SKM-1 (cell line): ENCODE data around the gene NUAK1.

Experiments used
- DNase-seq: peaks from one replicate; lab custom pipeline; 2025; ENCODE audit not compliant: unreplicated experiment; lab: John Stamatoyannopoulos, UW

The NUAK1 gene

DNA sequence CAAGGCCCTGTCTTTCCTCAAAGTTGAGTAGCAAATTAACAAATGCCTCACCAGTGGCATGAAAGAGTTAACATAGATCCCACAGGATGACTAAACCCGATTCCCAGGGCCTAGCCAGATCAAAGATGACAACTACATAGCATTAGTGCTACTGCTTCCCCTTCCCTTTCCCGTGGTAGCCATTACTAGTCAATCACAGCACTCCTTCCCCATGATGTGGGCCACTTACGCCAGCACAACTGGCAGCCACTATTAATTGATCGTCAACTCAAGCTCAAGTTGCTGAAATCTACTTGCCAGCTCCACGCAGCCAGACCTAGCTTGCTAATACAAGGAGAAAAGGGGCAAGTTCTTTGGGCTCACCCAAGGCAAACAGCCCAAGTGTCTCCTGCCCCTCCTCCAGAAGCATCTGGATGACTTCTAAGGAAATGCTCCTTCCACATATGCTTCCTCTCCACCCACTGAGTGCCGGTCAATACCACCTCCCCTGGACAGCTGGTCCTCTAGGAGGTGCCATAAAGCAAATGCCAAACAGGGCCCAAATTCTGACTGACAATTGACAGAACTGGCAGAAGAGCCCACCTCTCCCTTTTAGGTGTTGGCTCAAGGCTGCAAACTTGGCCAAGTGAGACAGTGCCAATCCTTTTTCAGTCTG is 72.6 kb downstream of the NUAK1 start:
- DNase-seq: no peak

DNA sequence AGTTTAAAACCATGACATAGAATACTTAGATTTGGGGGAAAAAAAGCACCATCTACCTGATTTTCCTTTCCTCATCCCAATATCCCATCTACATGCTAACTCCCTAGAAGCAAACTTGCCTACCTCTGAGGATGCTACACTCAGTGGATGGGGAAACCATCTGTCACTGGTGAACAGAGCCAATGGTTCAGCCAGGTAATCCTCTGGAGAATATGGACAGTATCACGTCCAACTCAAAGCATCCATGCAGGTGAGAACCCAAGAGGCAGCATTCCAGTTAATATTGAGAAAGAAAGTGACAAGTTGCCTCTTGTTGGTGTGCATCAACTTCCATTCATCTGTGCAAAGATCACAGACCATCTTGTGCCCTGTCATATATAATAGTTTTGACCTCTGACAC is 73.2 kb downstream of the NUAK1 start:
- no peak for DNase-seq

DNA sequence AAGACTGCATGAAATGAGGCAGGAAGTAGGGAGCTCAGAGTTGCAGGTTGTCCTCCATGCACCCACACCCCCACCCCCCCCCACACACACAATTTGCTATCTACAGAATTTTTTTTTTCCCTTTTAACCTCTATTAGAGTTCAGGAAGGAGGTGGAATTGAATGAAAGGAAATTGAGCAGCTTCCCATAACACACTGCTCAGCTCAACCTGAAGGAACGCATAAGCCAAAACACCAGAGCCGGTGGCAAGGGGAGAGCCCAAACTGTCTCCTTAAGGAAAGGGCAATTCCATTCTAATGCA is 74.1 kb downstream of the NUAK1 start:
- no peak for DNase-seq

DNA sequence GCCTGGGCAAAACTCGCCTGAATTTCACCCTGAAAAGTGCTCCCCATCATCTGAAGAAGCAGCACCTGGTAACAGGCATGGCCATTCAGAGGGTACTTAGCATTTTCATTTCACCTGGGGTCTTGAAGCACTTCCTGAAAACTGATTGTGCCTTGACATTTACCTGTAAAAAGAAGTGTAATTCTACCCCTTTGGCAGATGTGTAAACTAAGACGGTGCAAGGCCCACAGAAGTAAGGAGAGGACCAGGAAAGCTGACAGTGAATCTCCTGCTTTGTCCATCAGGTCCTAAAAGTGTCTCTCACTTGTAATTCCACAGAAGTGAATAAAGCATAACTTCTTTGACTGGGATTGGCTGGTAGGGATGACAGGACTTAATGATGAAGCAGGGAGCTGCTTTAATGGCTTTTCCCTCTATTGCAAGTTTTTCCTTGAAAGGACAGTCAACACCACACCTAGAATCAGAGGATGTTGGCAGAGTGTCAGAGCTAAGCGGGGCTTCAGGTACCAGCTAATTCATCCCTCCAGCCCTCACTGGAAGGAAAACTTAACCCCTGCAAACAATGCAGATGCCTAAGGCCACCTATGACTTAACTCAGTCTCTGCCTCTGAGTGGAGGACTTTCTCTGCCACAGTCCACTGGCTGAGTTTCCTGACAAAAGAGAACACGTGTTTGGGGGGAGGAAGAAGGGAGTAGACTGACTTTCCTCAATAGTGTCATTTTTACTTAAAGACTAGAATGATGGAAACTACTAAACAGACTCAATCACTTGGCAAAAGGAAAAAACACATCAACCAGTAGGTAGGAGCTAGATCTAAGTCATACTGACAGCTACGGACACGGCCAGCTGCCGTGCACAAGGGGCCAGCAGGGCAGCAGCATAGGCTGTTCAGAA is 74.7 kb downstream of the NUAK1 start:
- no peak for DNase-seq

DNA sequence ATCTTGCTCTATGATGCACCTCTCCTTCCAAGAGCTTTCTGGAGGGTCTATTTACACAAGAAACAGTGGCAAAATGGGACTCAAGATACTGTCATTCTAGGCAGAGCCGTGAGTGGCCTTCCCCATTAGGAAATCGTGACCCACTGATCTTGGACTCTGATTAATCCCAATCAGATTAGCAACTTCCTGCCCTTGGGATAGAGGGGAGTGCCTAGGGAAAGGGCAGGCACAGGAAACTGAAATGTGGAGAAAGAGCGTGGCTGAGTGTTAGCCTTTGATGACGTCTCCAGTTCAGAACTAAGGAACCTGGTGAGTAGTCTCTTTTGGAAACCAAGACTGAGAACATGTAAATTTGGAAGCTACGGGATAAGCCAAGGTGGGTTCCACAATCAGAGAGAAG is 76.1 kb downstream of the NUAK1 start:
- DNase-seq: no peak

DNA sequence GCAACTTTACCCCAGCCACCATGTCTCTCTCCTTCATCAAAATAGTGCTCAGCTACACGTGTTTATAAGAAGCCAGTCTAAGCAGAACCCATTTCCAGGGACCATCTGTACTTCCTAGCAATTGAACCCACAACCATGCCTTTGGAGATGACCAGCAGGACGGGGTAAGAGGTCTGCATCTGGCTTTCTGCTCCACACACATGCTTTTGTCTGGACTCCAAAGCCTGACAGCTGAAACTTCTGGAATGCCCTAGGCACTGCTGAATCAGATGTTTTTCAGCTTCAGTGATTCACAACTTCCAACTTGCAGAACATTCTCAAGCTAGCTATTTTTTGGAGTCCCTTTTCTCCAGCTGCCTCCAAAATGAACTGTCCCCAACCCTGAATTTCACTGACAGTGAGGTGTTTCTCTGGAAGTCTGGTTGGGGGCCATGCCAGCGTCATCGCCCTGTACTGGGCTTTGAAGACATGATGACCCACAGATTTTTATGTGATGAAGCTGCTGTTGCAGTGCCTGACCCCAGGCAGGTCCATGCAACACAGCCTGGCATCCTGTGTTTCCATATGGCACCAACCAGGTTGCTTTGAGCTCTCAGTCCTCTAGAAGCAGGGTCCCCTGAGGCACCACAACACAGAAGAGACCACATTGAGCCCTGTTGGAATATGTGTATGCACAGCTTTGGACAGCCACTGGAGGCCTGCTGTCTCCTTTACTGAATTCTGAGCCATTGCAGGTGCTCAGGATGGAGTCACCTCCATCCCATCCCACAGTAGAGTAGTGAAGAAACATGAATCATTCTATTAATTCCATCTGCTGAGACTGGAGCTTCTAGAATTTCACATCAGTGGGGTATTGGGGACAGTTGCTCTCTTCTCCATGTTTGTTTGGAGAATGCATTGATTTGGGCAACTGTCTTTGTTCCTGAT is 80.2 kb downstream of the NUAK1 start:
- DNase-seq: no peak

DNA sequence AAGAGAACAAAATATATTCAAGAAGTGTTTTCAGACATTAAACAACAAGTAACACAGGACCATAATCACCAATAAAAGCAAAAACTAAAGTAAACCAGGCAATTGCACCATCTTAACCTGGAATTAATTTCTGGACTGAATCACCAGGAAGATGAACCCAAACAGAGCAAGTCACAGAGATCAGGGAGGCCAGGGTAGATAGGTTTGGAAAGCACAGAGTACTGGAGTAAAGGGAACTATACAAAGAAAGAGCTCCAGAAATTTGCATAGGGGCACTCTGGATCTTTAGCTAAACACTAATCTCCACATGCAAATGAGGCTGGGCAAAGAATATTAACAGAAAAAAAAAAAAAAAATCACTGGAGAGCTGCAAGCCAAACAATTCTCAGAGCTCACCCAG is 84.7 kb downstream of the NUAK1 start:
- DNase-seq: no peak

DNA sequence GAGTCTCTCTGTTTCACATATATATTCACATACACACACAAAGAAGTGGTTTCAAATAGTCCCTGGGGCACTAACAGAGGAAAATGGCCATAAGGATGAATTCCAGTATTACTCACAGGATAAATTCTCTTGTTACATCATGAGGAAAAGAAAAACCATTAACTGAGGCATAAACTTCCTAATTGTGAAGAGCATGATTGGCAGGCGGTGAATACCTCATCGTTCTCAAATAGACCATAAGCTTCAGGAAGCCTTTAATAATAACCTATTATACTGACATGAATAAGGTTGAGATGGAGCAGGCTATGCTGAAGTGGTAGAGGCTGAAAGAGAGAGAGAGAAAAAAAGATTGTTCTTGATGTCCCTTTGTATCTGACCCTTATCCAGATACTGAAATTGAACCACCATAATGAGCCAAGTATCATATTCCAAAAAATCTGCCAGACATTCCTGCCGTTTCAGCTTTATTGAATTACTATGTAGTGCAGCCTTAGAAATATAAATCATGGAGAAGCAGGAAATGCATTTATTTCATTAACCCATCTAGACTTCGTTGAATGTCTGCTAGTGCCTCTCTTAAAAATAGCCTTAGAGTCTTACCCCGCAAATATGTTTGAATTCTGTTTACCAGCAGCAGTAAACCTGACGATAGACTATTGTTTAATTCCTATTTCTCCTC is 86.8 kb downstream of the NUAK1 start:
- no peak for DNase-seq

DNA sequence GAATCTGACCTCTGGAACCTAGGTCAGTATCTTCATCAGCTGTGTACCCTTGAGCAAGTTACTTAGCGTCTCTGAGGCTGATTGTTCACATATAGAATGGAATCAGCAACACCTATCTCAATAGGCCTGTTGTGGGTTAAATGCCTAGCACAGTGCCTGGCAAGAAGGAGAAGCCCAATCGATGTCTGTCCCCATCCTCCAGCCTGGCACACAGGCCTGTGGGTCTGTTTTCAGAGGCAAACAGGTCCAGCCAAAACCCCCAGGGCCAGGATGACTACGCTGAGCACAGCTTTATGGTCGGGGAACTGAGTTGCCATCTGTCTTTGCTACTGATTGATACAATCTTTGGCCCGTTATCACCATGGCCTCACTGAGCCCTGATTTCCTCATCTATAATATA is 89.2 kb downstream of the NUAK1 start:
- no peak for DNase-seq

DNA sequence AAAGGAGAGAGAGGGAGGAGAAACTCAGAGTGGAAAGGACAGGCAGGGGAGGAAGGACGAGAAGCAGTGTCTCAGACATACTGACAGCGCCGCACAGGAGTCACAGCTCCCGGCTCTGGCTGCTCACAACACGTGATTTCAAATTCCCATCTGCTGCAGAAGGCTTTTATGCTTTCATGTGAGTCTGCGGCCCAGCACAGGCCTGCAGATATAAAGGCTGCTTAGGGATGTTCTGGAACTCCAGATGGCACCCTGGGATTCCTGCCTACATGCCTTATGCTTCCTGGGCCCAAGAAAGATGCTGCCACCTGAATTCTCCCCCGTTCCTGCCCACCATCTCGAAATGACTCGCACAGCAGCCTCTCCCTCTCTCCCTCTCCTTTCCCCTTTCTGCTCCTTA is 89.6 kb downstream of the NUAK1 start:
- no peak for DNase-seq

DNA sequence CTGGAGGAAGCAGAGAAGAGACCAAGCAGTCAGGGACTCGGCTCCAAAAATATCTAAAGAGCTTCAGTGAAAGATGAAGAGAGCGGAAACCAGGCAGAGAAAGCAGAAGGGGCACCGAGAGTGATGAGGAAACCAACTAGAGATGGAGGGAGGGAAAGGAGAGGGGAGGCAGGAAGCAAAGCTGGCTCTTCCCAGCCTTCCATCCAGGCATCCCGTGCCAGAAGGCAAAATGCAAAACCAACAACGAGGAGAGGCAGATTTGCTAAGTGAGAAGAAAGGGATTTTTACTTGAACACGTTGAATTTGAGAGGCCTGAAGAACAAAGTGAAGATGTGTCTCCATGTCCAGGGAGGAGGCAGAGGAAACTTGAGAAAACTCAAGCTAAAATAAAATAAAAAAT is 90.1 kb downstream of the NUAK1 start:
- DNase-seq: no peak

DNA sequence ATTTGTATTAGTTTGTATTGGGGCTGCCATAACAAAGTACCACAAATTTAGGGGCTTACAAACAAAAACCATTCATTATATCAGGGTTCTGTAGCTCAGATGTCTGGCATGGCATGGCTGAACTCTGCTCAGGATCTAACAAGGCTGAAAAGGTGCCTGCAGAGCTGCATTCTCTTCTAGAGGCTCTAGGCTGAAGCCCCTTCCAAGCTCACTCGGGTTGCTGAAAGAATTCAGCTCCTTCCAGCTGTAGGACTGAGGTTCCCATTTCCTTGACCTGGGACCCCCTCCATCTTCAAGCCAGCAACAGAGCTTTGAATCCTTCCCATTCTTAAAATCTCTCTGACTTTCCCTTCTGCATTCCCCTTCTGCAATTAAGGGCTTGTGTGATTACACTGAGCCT is 90.7 kb downstream of the NUAK1 start:
- DNase-seq: no peak

DNA sequence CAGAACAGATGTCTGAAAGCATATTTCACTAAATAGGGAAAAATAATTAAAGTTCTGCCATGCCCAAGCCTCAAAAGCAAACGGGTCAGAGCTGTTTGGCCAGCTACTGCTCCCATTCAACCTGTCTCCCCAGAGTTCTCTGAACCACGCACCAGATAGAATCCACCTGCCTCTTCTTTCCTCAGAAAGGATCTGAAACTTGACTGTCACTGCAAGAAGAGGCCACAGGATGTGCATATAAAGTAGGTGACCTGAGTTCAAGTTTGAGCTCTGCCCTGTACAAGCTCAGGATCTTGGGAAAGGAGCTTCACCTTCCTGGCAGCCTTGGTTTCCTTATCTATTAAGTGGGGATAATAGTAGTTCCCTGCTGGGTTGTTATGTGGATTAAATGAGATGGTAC is 91.8 kb downstream of the NUAK1 start:
- DNase-seq: no peak

DNA sequence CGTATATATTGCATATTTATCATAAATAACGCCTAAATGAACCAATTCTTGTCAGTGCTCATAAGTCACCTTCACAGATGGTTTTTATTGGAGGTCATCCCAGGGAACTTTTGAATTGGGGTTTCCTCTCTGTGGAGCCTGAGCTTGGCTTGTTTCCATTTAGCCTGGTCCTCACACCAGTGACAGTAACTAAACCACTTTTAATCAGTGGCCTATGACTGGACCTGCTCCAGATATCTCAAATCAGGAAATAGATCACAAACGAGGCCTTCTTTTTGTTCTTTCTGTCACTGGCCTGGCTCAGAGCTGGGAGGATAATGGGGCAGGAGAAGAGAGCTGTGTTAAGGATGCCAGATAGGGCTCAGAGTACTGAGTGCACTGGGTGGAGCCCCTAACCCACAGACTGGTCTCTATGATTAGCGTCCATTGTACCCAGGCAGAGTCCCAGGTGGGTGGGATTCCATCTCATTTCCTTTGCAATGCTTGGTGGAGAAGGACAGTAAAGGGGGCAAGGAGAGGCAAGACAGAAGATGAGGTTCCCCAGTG is 92.4 kb downstream of the NUAK1 start:
- DNase-seq: no peak

DNA sequence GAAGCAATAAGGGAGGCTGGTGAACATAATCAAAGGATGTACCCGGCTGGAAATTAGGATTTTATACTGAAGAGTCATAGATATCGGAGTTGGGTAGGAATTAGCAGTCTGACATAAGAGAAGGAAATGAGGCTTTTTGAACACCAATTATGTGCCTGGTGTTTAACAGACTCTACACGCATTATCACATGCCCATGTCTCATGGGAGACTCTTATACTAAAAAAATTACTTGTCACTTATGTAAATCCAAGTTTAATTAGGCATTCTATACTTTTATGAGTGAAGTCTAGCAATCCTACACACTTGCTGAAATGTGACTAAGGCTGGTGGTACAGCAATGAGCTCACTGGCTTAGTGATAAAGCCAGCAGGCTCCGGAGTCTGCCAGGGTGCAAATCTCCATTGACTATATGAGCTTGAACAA is 93.5 kb downstream of the NUAK1 start:
- no peak for DNase-seq

DNA sequence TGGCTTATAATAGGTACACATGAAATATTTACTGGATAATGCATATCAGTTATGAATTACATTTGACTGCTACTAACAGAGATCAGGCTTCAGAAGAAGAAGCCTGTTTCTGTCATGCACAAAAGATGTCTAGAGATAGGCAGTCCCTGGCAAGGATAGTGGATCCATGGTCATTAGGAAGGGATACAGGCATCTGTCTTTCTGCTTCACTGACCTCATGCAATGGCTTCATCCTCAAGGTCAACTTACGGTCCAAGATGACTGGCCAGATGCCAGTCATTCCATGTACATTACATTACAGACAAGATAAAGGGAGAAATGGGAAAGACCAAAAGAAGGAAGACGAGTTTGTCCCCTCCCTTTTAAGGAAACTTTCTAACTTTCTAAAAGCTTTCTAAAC is 94.0 kb downstream of the NUAK1 start:
- no peak for DNase-seq

DNA sequence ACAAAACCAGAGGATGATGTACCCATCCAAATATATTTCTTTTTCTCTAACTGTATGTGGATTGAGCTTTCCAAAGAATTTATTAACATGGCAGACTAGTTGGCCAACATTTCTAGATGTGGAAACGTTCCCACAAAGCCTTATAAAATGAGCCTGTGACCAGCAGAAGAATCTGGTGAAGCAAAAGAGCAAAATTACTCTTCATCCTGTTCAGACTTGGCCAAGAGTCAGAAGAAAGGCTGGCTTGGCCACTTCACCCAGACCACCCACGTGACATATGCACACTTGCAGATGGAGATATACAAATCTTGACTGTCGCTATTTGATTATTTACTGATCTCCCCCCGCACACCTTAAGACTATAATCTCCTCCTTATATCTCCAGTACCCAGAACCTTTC is 96.7 kb downstream of the NUAK1 start:
- DNase-seq: no peak

DNA sequence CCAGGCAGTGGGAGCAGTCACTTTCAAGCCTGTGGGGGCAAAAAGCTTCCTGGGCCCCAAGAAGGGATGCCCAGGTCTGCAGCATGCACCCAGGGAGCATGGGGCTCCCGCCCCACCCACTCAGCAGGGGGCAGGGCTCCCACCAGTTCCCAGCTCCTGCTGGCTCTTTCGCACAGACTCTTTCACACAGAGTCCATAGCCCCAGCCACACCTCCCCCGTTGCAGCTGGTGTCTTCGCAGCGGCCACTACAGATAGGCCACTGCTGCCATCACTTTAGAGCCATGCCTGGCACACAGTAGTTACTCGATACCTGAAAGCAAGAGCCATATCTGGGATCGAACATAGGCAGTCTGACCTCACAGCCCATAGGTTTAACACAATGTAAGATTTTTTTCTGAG is 98.2 kb downstream of the NUAK1 start:
- no peak for DNase-seq

DNA sequence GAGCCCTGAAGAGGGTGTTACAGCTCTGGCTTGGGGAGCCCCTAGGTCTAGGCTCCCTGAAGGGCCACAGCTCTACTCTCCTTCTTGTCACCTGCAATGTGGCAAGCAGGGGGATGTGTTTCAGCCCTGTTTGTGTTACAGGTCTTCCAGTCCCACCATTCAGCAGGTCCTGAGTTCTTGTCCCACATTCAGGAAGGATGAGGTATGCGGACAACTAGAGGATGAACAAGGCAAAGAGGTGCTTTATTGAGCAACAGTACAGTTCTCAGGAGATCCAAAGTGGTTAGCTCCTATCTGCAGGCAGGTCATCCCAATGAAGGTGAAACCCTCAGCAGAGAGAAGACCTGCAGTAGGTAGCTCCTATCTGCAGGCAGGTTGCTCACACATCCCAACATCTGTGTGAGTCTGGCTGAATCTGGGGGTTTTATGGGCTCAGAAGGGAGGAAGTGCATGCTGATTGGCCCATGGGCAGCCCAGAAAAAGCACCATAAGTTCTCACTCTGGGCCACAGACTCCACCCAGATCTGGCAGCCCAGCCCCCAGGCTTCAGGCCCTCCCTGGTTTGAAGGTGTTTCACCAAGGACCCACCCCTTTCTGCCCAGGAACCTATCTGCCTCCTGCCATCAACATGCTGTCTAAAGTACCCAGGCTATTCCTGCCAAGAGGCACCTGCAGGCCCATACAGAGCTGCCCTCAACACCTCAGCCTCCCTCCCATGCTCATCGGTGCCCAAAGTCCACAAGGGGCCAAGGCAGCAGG is 98.9 kb downstream of the NUAK1 start:
- DNase-seq: no peak

DNA sequence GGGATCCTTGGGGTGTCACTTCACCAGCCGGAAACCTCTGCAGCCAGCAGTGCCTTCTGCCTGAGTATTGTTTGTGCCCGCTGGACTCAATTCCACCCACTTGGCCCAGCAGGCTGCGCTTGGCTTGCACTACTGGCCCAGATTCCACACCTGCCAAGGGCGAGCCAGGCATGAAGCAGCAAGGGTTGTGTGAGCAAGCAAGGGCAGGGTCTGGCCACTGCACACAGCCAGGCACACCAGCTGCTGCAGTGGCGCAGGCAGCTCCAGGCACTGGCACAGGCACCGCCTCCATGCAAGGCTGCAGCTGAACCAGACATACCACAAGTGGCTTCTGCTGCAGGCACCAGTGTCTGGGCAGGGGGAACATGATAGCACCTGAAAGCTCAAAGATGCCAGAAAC is 99.5 kb downstream of the NUAK1 start:
- no peak for DNase-seq
